Memory B cell (primary cell): ENCODE measurements around the gene STUM.
"Not testable (repeated sequence)": the region's sequence is repeated elsewhere in the genome, so short reads cannot be mapped to it uniquely, and the experiment has no call there.

Source experiments
- ATAC-seq: fragments of 150-1000 bp; cut with Tn5 transposase; 2 replicates; pipeline ENCODE4 v1.10.0; 2021; ENCODE audit warnings: low read depth, mild to moderate bottlenecking, moderate library complexity
- DNase-seq, 2 donors: peaks; one replicate each; pipeline ENCODE4 v3.0.0; 2022; ENCODE audit warnings: low spot score in 2 of 2
- H3K27ac Mint-ChIP-seq: one replicate; pipeline ENCODE4 v1.8.0; 2022; ENCODE audit warnings: mild to moderate bottlenecking, moderate library complexity, mixed read lengths
- H3K27me3 Mint-ChIP-seq: one replicate; pipeline ENCODE4 v1.8.0; 2022; ENCODE audit warnings: mixed read lengths
- H3K36me3 Mint-ChIP-seq: one replicate; pipeline ENCODE4 v1.8.0; 2022; ENCODE audit warnings: mild to moderate bottlenecking, mixed read lengths
- H3K4me1 Mint-ChIP-seq: one replicate; pipeline ENCODE4 v1.8.0; 2022; ENCODE audit warnings: mixed read lengths
- H3K4me3 Mint-ChIP-seq: one replicate; pipeline ENCODE4 v1.8.0; 2022; ENCODE audit warnings: mild to moderate bottlenecking, moderate library complexity, mixed read lengths
- H3K9me3 Mint-ChIP-seq: one replicate; pipeline ENCODE4 v1.8.0; 2022; ENCODE audit warnings: mixed read lengths

Gene STUM

GRCh38 chr1:226589008-226589733, 40.6 kb downstream of the STUM start:
- DNase-seq (no peak), ATAC-seq (no peak)
- H3K27ac Mint-ChIP-seq: no peak overlapping the region
- H3K4me1 Mint-ChIP-seq: peaks cover under 1% of the 10 kb centered on the region
- H3K27me3 Mint-ChIP-seq: peaks cover 12% of the 10 kb centered on the region
- no peak overlapping the region for H3K4me3 Mint-ChIP-seq
- H3K9me3 Mint-ChIP-seq: no peaks in the 10 kb centered on the region
- H3K36me3 Mint-ChIP-seq: no peaks in the 10 kb centered on the region

GRCh38 chr1:226590614-226591013, 42.0 kb downstream of the STUM start:
- Mint-ChIP-seq H3K27ac (no peak overlapping the region), H3K4me1 (no peaks in the 10 kb centered on the region), H3K36me3 (no peaks in the 10 kb centered on the region), H3K27me3 (peaks cover 14% of the 10 kb centered on the region), H3K9me3 (peaks cover 2% of the 10 kb centered on the region), H3K4me3 (no peak overlapping the region)
- DNase-seq: no peak
- ATAC-seq: no peak

GRCh38 chr1:226593541-226593940, 45.0 kb downstream of the STUM start:
- H3K27ac Mint-ChIP-seq: no peak overlapping the region
- no peak overlapping the region for H3K4me3 Mint-ChIP-seq
- H3K27me3 Mint-ChIP-seq: peaks cover 17% of the 10 kb centered on the region
- DNase-seq (no peak), ATAC-seq (no peak)
- H3K4me1 Mint-ChIP-seq: peaks cover 5% of the 10 kb centered on the region
- no peaks in the 10 kb centered on the region for H3K36me3 Mint-ChIP-seq
- peaks cover 2% of the 10 kb centered on the region for H3K9me3 Mint-ChIP-seq

GRCh38 chr1:226596531-226597165, 48.1 kb downstream of the STUM start:
- peaks cover 2% of the 10 kb centered on the region for H3K9me3 Mint-ChIP-seq
- peaks cover 9% of the 10 kb centered on the region for H3K27me3 Mint-ChIP-seq
- ATAC-seq: no peak
- no peak for DNase-seq
- no peak overlapping the region for H3K4me3 Mint-ChIP-seq
- no peaks in the 10 kb centered on the region for H3K36me3 Mint-ChIP-seq
- peaks cover 5% of the 10 kb centered on the region for H3K4me1 Mint-ChIP-seq
- H3K27ac Mint-ChIP-seq: no peak overlapping the region

GRCh38 chr1:226597616-226598454, 49.3 kb downstream of the STUM start:
- H3K4me1 Mint-ChIP-seq: peaks cover 5% of the 10 kb centered on the region
- H3K27me3 Mint-ChIP-seq: peaks cover 8% of the 10 kb centered on the region
- no peaks in the 10 kb centered on the region for H3K36me3 Mint-ChIP-seq
- no peak overlapping the region for H3K4me3 Mint-ChIP-seq
- DNase-seq (no peak), ATAC-seq (no peak)
- no peak overlapping the region for H3K27ac Mint-ChIP-seq
- H3K9me3 Mint-ChIP-seq: peaks cover 2% of the 10 kb centered on the region

GRCh38 chr1:226598455-226598849, 49.9 kb downstream of the STUM start:
- no peak overlapping the region for H3K27ac Mint-ChIP-seq
- ATAC-seq (no peak), DNase-seq (no peak)
- H3K4me1 Mint-ChIP-seq: peaks cover 5% of the 10 kb centered on the region
- H3K4me3 Mint-ChIP-seq: no peak overlapping the region
- H3K36me3 Mint-ChIP-seq: no peaks in the 10 kb centered on the region
- H3K9me3 Mint-ChIP-seq: peaks cover 2% of the 10 kb centered on the region
- peaks cover 5% of the 10 kb centered on the region for H3K27me3 Mint-ChIP-seq

- ATAC-seq, H3K36me3 Mint-ChIP-seq, H3K4me1 Mint-ChIP-seq, H3K4me3 Mint-ChIP-seq, H3K27me3 Mint-ChIP-seq, H3K9me3 Mint-ChIP-seq, H3K27ac Mint-ChIP-seq, DNase-seq: not testable (repeated sequence)
Observed at GRCh38 chr1:226598955-226599354, 50.4 kb downstream of the STUM start.

- DNase-seq (no peak), ATAC-seq (no peak)
- Mint-ChIP-seq H3K9me3 (peaks cover 2% of the 10 kb centered on the region), H3K27me3 (peaks cover 5% of the 10 kb centered on the region), H3K27ac (no peak overlapping the region), H3K36me3 (no peaks in the 10 kb centered on the region), H3K4me1 (peaks cover 8% of the 10 kb centered on the region), H3K4me3 (no peak overlapping the region)
Observed at GRCh38 chr1:226599636-226600238, 51.2 kb downstream of the STUM start.

GRCh38 chr1:226600254-226600653, 51.7 kb downstream of the STUM start:
- Mint-ChIP-seq H3K27ac (no peak overlapping the region), H3K4me3 (no peak overlapping the region), H3K9me3 (peaks cover 2% of the 10 kb centered on the region), H3K27me3 (peaks cover 5% of the 10 kb centered on the region), H3K4me1 (peaks cover 8% of the 10 kb centered on the region), H3K36me3 (no peaks in the 10 kb centered on the region)
- no peak for DNase-seq
- ATAC-seq: no peak

GRCh38 chr1:226601456-226601855, 52.9 kb downstream of the STUM start:
- Mint-ChIP-seq H3K4me1 (peaks cover 8% of the 10 kb centered on the region), H3K9me3 (no peaks in the 10 kb centered on the region), H3K36me3 (no peaks in the 10 kb centered on the region), H3K27me3 (peaks cover 2% of the 10 kb centered on the region), H3K4me3 (no peak overlapping the region), H3K27ac (no peak overlapping the region)
- ATAC-seq (no peak), DNase-seq (no peak)

- DNase-seq (no peak), ATAC-seq (no peak)
- no peaks in the 10 kb centered on the region for H3K36me3 Mint-ChIP-seq
- no peak overlapping the region for H3K4me3 Mint-ChIP-seq
- H3K9me3 Mint-ChIP-seq: no peaks in the 10 kb centered on the region
- H3K27ac Mint-ChIP-seq: no peak overlapping the region
- peaks cover 2% of the 10 kb centered on the region for H3K27me3 Mint-ChIP-seq
- H3K4me1 Mint-ChIP-seq: peaks cover 6% of the 10 kb centered on the region
Observed at GRCh38 chr1:226602186-226603021, 53.8 kb downstream of the STUM start.

- Mint-ChIP-seq H3K4me1 (peaks cover 3% of the 10 kb centered on the region), H3K27ac (no peak overlapping the region), H3K36me3 (no peaks in the 10 kb centered on the region), H3K4me3 (no peak overlapping the region), H3K27me3 (no peaks in the 10 kb centered on the region), H3K9me3 (no peaks in the 10 kb centered on the region)
- DNase-seq: no peak
- no peak for ATAC-seq
Observed at GRCh38 chr1:226603022-226603857, 54.7 kb downstream of the STUM start.
